SK-N-SH (cell line): ENCODE measurements around the gene PHGDH. TPM values are rescaled to one million over a fixed set of nuclear protein-coding genes. Genes with fewer than 3 reads are reported as not detected.

ENCODE experiments used
- CTCF ChIA-PET: fragments of 300-600, 350-600 bp; formaldehyde crosslinking; extraction: SDS; loops from one replicate; lab custom pipeline; 2021; lab: Yijun Ruan, JAX
- POLR2A ChIA-PET: fragments of 350-600 bp; sonication (Branson Sonifier 250); formaldehyde crosslinking; extraction: SDS; loops from one replicate; lab custom pipeline; 2020; ENCODE audit warnings: antibody characterized with exemption, inconsistent platforms; lab: Yijun Ruan, JAX
- DNase-seq: peaks from one replicate; pipeline ENCODE4 v3.0.0; 2012
- H2AFZ ChIP-seq: fragments of 200-600 bp; sonication (generic); 2 replicates; pipeline ENCODE4 v1.8.1; 2016; ENCODE audit warnings: antibody characterized with exemption, mild to moderate bottlenecking, low read depth
- H3F3A ChIP-seq: fragments of 200-600 bp; sonication (generic); replicated peaks from 2 replicates; pipeline ENCODE3; 2016; ENCODE audit warnings: antibody characterized with exemption, mild to moderate bottlenecking; ENCODE audit not compliant: insufficient read depth
- H3K27ac ChIP-seq, 2 experiments: fragments of 200-500 bp in 1 of 2; fragments of 200-600 bp in 1 of 2; sonication (Bioruptor generic) in 1 of 2; sonication (generic), shearing (Covaris generic) in 1 of 2; 2 replicates each; pipeline versions ENCODE4 v1.5.1 to v1.6.1; 2014 to 2016; ENCODE audit warnings: low read depth in 2 of 2, inconsistent platforms in 1 of 2, low read length in 1 of 2, mild to moderate bottlenecking in 1 of 2, mixed read lengths in 1 of 2
- H3K27me3 ChIP-seq: fragments of 200-600 bp; sonication (generic), shearing (Covaris generic); 2 replicates; pipeline ENCODE4 v1.6.1; 2016; ENCODE audit warnings: mixed run types; ENCODE audit not compliant: insufficient read depth
- H3K36me3 ChIP-seq, 2 experiments: fragments of 200-500 bp in 1 of 2; fragments of 200-600 bp in 1 of 2; sonication (Bioruptor generic) in 1 of 2; sonication (generic) in 1 of 2; replicated peaks in 1 of 2; 2 replicates each; pipeline versions ENCODE3 to v1.5.1; 2014 to 2016; ENCODE audit warnings: low read length in 1 of 2, mild to moderate bottlenecking in 1 of 2; ENCODE audit not compliant: insufficient read depth in 2 of 2, control insufficient read depth in 1 of 2
- H3K4me1 ChIP-seq, 2 experiments: fragments of 200-500 bp in 1 of 2; fragments of 200-600 bp in 1 of 2; sonication (Bioruptor generic) in 1 of 2; sonication (generic), shearing (Covaris generic) in 1 of 2; 2 replicates each; pipeline versions ENCODE4 v1.5.1 to v1.6.1; 2014 to 2016; ENCODE audit warnings: low read depth in 1 of 2, low read length in 1 of 2, mixed run types in 1 of 2; ENCODE audit not compliant: insufficient read depth in 2 of 2, control insufficient read depth in 1 of 2
- H3K4me2 ChIP-seq: fragments of 200-600 bp; sonication (generic), shearing (Covaris generic); 2 replicates; pipeline ENCODE4 v1.6.1; 2017; ENCODE audit warnings: mixed run types
- H3K4me3 ChIP-seq, 2 experiments: fragments of 200-500 bp in 1 of 2; fragments of 200-600 bp in 1 of 2; sonication (Bioruptor generic) in 1 of 2; sonication (generic), shearing (Covaris generic) in 1 of 2; 2 replicates each; pipeline versions ENCODE4 v1.5.1 to v1.8.1; 2014 to 2016; ENCODE audit warnings: low read depth in 2 of 2, inconsistent platforms in 1 of 2, low read length in 1 of 2, mild to moderate bottlenecking in 1 of 2, mixed read lengths in 1 of 2, moderate library complexity in 1 of 2
- H3K79me2 ChIP-seq: fragments of 200-600 bp; sonication (generic); 2 replicates; pipeline ENCODE4 v1.8.1; 2017; ENCODE audit warnings: mild to moderate bottlenecking; ENCODE audit not compliant: insufficient read depth
- H3K9ac ChIP-seq: fragments of 200-600 bp; sonication (generic); 2 replicates; pipeline ENCODE4 v1.6.1; 2017; ENCODE audit warnings: mixed run types
- H3K9me2 ChIP-seq: fragments of 200-600 bp; sonication (generic); 2 replicates; pipeline ENCODE4 v1.6.1; 2017; ENCODE audit warnings: mixed run types
- H3K9me3 ChIP-seq: fragments of 200-600 bp; sonication (generic); 2 replicates; pipeline ENCODE4 v1.6.1; 2017; ENCODE audit warnings: mixed run types, mild to moderate bottlenecking, moderate library complexity
- H4K20me1 ChIP-seq: fragments of 200-600 bp; sonication (generic); 2 replicates; pipeline ENCODE4 v1.6.1; 2017; ENCODE audit warnings: mild to moderate bottlenecking, mixed run types; ENCODE audit not compliant: insufficient read depth
- CHD2 ChIP-seq: fragments of 150-350 bp; IDR thresholded peaks from 2 replicates; pipeline ENCODE4 v1.6.1; 2018; ENCODE audit warnings: low read length; ENCODE audit not compliant: partially characterized antibody
- CTCF ChIP-seq: fragments of 200-600 bp; sonication (generic); IDR thresholded peaks from 2 replicates; pipeline ENCODE4 v1.6.1; 2017; ENCODE audit warnings: antibody characterized with exemption, mild to moderate bottlenecking, moderate library complexity
- ELF1 ChIP-seq: IDR thresholded peaks from 2 replicates; pipeline ENCODE4 v1.4.0; 2012
- EP300 ChIP-seq, 2 experiments: IDR thresholded peaks; 2 replicates each; pipeline versions ENCODE4 v1.4.0 to v1.6.1; 2012; ENCODE audit warnings: borderline replicate concordance in 1 of 2, low read depth in 1 of 2, low read length in 1 of 2
- EZH2phosphoT487 ChIP-seq: fragments of 200-600 bp; sonication (generic); IDR thresholded peaks from 2 replicates; pipeline ENCODE4 v1.6.1; 2017; ENCODE audit warnings: low read depth, mixed run types, mild to moderate bottlenecking, antibody characterized with exemption, moderate library complexity, borderline replicate concordance
- FOSL2 ChIP-seq: IDR thresholded peaks from 2 replicates; pipeline ENCODE4 v1.4.0; 2012; ENCODE audit warnings: low read depth, mild to moderate bottlenecking, moderate library complexity, borderline replicate concordance
- FOXJ3 ChIP-seq: sonication (generic); formaldehyde crosslinking; IDR thresholded peaks from 2 replicates; pipeline ENCODE4 v1.5.1; 2020; ENCODE audit warnings: mild to moderate bottlenecking, missing genetic modification reagents
- FOXM1 ChIP-seq: IDR thresholded peaks from 2 replicates; pipeline ENCODE4 v1.4.0; 2012; ENCODE audit warnings: low read depth, mild to moderate bottlenecking
- GATA2 ChIP-seq: sonication (generic); formaldehyde crosslinking; IDR thresholded peaks from 2 replicates; pipeline ENCODE4 v1.5.0; 2020; ENCODE audit warnings: mild to moderate bottlenecking, missing genetic modification reagents
- MAX ChIP-seq: IDR thresholded peaks from 2 replicates; pipeline ENCODE4 v1.4.0; 2012; ENCODE audit warnings: low read depth
- MEF2A ChIP-seq: IDR thresholded peaks from 2 replicates; pipeline ENCODE4 v1.4.0; 2012; ENCODE audit warnings: low read depth, borderline replicate concordance
- NFIC ChIP-seq: IDR thresholded peaks from 2 replicates; pipeline ENCODE4 v1.4.0; 2012; ENCODE audit warnings: borderline replicate concordance
- NRF1 ChIP-seq: IDR thresholded peaks from 2 replicates; pipeline ENCODE4 v1.6.1; 2012; ENCODE audit warnings: low read depth, mild to moderate bottlenecking, low read length
- POLR2AphosphoS5 ChIP-seq: IDR thresholded peaks from 2 replicates; pipeline ENCODE4 v1.6.1; 2012; ENCODE audit warnings: low read depth, low read length
- RXRA ChIP-seq: IDR thresholded peaks from 2 replicates; pipeline ENCODE4 v1.4.0; 2012; ENCODE audit warnings: low read depth, mild to moderate bottlenecking, borderline replicate concordance
- SMC3 ChIP-seq: IDR thresholded peaks from 2 replicates; pipeline ENCODE4 v1.6.1; 2012; ENCODE audit warnings: low read depth, low read length, improper control_type of control experiment
- TCF12 ChIP-seq: IDR thresholded peaks from 2 replicates; pipeline ENCODE4 v1.4.0; 2012
- TEAD4 ChIP-seq: IDR thresholded peaks from 2 replicates; pipeline ENCODE4 v1.4.0; 2012; ENCODE audit warnings: mild to moderate bottlenecking, borderline replicate concordance; ENCODE audit not compliant: insufficient read depth
- USF2 ChIP-seq: fragments of 150-350 bp; IDR thresholded peaks from 2 replicates; pipeline ENCODE4 v1.6.1; 2017; ENCODE audit warnings: antibody characterized with exemption, low read length, low read depth, borderline replicate concordance
- ZBTB33 ChIP-seq: IDR thresholded peaks from 2 replicates; pipeline ENCODE4 v1.4.0; 2012; ENCODE audit warnings: low read depth, borderline replicate concordance
- whole genome bisulfite sequencing: methylation state at CpG from one replicate; pipeline ENCODE4 v1.1.6; 2017; ENCODE audit warnings: low lambda C conversion rate; 5-methylcytosine and 5-hydroxymethylcytosine counted together
- polyA plus RNA-seq, 3 experiments: library from polyadenylated mRNA; depleted of rRNA; stranded (reverse); fragments of >200 nt; gene quantifications; 2 replicates each; pipeline ENCODE4 v1.2.3, GENCODE V29; 2012

Gene PHGDH
- polyA plus RNA-seq, 1 of the 3 experiments (the other 2 are of a cell fraction), result 30.2 TPM

GRCh38 chr1:119778886-119779560 lies 67.3 kb downstream of the PHGDH start:
- no peak overlapping the region for H3K27ac ChIP-seq
- H3K4me3 ChIP-seq, result no peak overlapping the region
- peaks cover 0 to 5% of the 10 kb centered on the region in 2 experiments; a peak in 2 of 4 replicates for H3K4me1 ChIP-seq
- H3K36me3 ChIP-seq, result no peaks in the 10 kb centered on the region
- no peak overlapping the region for H3K4me2 ChIP-seq
- no peak overlapping the region for H2AFZ ChIP-seq
- DNase-seq, result peak; percentile 11
- no peaks in the 10 kb centered on the region; the same call in 1 of the 2 replicates for H3K27me3 ChIP-seq
- H3K79me2 ChIP-seq, result no peaks in the 10 kb centered on the region
- H3K9ac ChIP-seq, result no peak overlapping the region
- ChIA-PET CTCF (interaction anchor here (0.9 to 3.1 kb wide), 2 partner anchors 30 to 35 kb away, joined by 3 to 18 read pairs; no protein-coding TSS in a partner anchor), POLR2A (no interaction called here)
- no peaks in the 10 kb centered on the region for H3K9me2 ChIP-seq
- H4K20me1 ChIP-seq, result no peaks in the 10 kb centered on the region
- WGBS, result 86% methylated on average over 13 of the region's 13 CpGs
- TF ChIP-seq MEF2A (no peak), MAX (no peak), FOSL2 (no peak), USF2 (no peak), GATA2 (CRISPR knock-in tag) (no peak), TEAD4 (no peak), RXRA (no peak), SMC3 (no peak), NFIC (no peak), TCF12 (no peak), FOXJ3 (CRISPR knock-in tag) (no peak), NRF1 (no peak), EZH2phosphoT487 (no peak), ELF1 (no peak), ZBTB33 (no peak), CTCF (no peak), EP300 (IDR thresholded peaks at IDR 0.05; ENCODE audit: borderline replicate concordance in 1 of 2, low read depth in 1 of 2, low read length in 1 of 2) (no peak), POLR2AphosphoS5 (no peak), CHD2 (no peak), FOXM1 (no peak)
- no peaks in the 10 kb centered on the region for H3K9me3 ChIP-seq
- H3F3A ChIP-seq, result no peaks in the 10 kb centered on the region
